GM04503 (cell line): ENCODE data around the gene AUTS2.
"Not testable (repeated sequence)": the region's sequence is repeated elsewhere in the genome, so short reads cannot be mapped to it uniquely, and the experiment has no call there.

ENCODE experiments used
- DNase-seq: peaks from one replicate; pipeline ENCODE4 v3.0.0-alpha.2; 2012; ENCODE audit warnings: low read depth

Gene AUTS2

GRCh38 chr7:69761290-69761922, 163.1 kb downstream of the AUTS2 start:
- DNase-seq, result no peak

- DNase-seq, result no peak
Observed at GRCh38 chr7:69762821-69763352, 164.6 kb downstream of the AUTS2 start.

GRCh38 chr7:69763513-69763912, 165.2 kb downstream of the AUTS2 start:
- no peak for DNase-seq

DNA sequence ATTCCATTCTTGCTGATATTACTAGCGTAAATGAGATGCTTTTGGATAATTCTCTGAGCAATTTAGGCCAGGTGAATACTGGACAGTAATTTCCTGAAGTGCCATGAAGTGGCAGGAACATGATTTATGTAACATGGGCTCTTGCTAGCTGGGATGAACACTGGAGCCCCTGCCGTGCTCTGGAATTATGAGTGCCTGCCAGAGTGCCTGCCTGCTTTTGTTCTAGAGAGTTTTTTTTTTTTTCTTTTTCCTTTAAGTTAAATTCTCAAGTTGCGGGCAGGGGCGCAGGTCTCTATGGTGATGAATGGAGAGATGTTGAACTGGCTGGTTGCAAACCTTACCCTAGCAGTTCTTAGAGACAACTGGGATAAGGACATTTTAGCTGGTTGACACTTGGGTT, 165.9 kb downstream of the AUTS2 start:
- DNase-seq, result no peak

DNA sequence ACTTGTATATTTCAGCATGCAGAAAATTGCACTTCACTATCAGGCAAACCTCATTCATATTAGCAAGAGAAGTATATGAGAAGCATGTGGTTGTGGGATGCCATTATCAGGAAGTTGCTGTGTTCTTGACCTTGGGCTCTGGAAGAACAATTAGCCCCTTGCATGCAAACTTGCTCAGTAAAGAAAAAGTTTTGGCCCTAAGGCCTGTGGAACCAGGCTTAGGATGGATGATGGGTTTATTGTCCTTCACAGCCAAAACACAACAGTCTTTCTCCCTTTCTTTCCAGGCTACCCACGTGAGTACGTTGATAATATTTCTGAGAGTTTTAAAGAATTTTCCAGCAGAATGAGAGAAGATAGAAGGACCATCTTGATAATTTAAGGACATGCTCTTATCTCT, 166.4 kb downstream of the AUTS2 start:
- no peak for DNase-seq

- DNase-seq, result no peak
Observed at GRCh38 chr7:69765879-69766278, 167.6 kb downstream of the AUTS2 start.

GRCh38 chr7:69768986-69769595, 170.8 kb downstream of the AUTS2 start:
- no peak for DNase-seq

DNA sequence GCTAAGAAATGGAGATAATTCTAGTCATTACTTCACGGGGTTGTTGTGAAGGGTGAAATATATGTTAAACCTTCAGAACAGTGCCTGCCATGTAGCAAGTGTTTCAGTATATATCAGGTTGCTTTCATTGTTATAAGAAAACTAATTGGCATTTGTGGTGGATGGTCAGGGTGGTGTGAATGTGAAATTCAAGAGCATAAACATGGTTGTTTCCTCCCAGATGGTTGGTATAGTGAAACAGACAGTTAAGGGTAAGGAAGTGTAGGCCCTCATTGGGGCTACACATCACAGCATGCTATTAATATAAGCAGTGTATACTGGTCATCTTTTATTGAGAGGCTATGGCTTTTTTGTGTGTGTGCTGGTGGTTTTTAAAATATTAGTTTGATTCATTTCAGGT, 171.6 kb downstream of the AUTS2 start:
- DNase-seq, result no peak

GRCh38 chr7:69770613-69771012, 172.3 kb downstream of the AUTS2 start:
- no peak for DNase-seq

DNA sequence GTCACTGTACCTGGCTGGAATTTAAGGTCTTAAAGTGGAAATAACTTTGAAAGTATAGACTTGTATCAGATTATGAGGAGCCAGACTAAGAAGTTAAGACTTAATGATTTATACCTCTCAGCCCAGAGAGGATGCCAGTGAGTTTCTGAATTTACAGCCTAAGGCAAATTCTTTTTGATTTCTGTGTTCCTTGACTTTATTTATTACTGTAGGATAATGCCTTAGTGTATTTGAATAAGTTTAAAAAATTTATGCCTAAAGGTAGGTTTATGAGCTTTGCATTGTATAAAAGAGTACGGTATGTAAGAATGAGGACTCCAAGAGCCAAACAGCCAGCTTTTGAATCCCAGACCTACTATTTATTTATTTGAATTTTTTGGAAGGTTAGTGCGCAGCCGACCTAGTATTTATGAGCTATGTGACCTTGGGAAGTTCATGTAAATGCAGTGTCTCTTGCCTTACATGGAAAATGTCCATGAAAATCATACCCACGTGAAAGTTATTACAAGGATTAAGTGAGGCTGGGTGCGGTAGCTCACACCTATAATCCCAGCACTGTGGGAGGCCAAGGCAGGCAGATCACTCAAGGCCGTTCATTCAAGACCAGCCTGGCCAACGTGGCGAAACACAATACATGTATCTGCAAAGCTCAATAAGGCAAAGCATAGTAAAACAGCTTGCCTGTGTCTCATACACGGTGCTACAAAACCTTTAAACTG, 174.6 kb downstream of the AUTS2 start:
- DNase-seq, result no peak

- DNase-seq, result no peak
Observed at GRCh38 chr7:69773535-69774225, 175.4 kb downstream of the AUTS2 start.

DNA sequence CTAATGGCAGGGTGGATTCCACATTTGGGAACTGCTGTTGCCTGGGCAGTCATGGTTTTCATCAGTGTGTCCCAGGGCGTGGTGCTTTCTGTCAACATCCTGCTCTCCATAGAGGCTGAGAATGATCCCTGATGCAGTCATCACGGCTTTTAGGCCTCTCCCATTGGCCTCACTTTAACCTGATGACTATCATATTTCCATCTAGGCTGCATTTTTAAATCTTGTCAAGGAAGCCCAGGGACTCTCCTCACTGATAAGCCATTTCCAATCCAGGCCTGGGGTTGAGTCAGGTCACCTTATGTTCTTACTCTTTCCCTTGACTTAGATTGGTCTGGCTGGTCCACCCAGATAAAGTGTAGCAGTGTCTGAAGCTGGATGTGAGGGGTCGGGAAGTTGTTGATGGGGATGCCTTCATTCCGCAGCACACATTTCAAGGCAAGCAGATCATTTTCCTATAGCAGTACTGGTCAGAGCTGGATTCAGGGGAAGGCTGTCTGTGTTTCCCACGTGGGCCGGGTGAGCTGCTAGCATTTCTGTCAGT, 177.0 kb downstream of the AUTS2 start:
- DNase-seq, result no peak

DNA sequence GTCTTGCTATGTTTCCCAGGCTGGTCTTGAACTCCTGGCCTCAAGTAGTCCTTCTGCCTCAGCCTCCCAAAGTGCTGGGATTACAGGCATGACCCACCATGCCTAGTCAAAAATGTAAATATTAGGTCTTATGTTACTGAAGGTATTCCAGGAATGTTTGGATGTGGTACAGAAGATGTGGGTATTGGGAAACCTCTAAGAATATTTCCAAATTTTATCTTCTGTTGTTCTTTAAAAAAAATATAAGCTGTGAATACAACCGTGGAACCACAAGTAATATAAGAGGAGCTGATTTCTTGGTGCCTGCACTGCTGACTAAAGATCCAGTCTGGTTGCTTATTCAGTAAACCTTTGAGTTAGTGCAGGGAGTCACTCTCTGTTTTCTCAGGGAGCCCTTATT, 178.3 kb downstream of the AUTS2 start:
- no peak for DNase-seq

DNA sequence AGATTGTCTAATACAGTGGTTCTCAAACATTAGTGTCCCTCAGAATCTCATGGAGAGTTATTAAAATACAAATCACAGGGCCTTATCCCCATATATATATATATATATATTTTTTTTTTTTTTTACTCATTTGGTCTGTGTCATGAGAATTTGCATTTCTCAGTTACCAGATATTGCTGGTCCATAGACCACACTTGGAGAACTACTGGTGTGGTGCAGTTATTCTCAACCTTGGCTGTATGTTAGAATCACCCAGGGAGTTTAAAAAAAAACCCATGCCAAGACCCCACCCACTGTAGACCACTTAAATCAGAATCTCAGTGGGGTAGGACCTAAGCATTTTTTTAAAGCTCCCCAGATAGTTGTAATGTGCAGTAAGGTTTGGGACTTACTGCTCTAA, 179.9 kb downstream of the AUTS2 start:
- DNase-seq, result no peak

- DNase-seq, result no peak
Observed at GRCh38 chr7:69780379-69780778, 182.1 kb downstream of the AUTS2 start.

GRCh38 chr7:69781412-69781846, 183.2 kb downstream of the AUTS2 start:
- DNase-seq, result no peak

DNA sequence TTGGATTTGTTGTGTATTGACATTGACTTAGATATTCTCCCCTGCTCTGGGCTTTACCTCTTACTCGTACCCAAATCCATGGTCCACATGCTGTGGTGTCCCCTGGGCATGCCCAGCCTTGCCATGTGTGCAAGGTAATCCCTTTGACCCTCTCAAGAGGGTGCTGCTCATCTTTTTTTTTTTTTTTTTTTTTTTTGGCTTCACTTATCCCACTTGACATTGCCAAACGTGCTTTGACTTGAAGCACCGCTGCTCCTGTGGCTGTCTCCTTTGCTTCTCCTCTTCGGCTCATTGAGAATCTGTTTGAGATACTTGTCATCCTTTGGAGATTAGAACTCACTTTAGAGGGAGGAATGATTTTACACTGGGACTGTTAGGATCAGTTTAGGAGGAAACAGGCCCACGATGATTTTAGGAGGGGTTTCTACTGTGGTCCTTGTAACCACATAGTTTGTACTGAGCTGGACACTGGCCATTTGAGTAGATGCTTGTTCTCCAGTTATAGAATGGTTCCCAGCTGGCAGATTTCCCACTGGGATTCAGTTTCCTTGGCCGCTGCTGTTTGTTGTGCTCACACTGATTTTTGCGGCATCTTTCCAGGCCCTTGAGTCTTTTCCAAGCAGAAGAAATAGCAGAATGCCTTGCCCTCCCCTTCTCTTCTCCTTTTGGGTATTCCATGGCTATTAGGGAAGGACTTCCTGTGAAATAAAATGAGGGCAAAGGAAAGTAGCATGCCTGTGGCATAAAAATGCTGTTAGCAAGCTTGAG, 184.8 kb downstream of the AUTS2 start:
- DNase-seq, result no peak

DNA sequence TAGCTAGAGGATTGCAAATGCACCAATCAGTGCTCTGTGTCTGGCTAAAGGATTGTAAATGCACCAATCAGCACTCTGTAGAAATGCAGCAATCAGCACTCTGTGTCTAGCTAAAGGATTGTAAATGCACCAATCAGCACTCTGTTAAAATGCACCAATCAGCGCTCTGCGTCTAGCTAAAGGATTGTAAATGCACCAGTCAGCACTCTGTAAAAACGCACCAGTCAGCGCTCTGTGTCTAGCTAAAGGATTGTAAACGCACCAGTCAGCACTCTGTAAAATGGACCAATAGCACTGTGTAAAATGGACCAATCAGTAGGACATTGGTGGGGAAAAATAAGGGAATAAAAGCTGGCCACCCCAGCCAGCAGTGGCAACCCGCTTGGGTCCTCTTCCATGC, 187.9 kb downstream of the AUTS2 start:
- not testable (repeated sequence) for DNase-seq

DNA sequence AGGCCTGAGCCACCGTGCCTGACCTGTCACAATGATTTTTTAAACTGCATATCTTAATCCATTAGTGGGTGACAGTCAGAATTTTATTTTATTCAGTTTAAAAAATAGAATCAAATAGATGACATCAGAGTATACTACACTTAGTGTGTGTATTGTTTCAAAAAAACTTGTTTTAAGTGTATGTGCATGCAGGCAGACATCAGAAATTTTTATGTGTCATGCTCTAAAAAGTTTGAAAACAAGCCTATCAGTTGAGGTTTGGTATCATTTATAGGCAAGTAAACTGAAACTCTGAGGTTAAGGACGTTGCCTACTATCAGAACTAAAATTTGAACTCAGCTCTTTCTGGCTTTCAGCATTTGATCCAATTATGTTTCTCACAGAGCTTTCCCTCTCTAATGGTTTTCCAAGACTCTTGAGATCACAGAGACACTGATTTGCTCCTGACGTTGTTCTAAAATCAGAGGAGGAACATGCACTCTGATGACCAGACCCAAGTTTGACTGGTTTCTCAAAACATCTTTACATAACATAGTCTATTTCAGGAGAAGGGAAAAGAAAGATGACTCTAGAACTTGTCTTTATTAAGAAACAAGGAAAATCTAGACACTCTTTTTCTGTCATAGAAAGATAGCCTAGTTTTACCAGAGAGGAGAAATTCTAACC, 188.6 kb downstream of the AUTS2 start:
- DNase-seq, result no peak

- DNase-seq, result no peak
Observed at GRCh38 chr7:69787736-69788431, 189.6 kb downstream of the AUTS2 start.
